Mesothelial cell of epicardium (in vitro differentiated cells): Measurements from ENCODE around the gene CELA2B. TPM values are rescaled to one million over a fixed set of nuclear protein-coding genes. Genes with fewer than 3 reads are reported as not detected.
A peak's percentile ranks its signal among the peaks of the same experiment; 100 is the strongest.
"Not testable (repeated sequence)": the region's sequence is repeated elsewhere in the genome, so short reads cannot be mapped to it uniquely, and the experiment has no call there.

Source experiments
- DNase-seq, 2 experiments: peaks; one replicate each; pipeline ENCODE4 v3.0.0; 2021; ENCODE audit warnings: low spot score in 2 of 2; ENCODE audit not compliant: unreplicated experiment in 2 of 2
- H3K27ac Mint-ChIP-seq: 2 replicates; pipeline ENCODE4 v1.8.0; 2021; ENCODE audit warnings: mixed read lengths
- H3K27me3 Mint-ChIP-seq: 2 replicates; pipeline ENCODE4 v1.8.0; 2021; ENCODE audit warnings: low read depth, mixed read lengths
- H3K36me3 Mint-ChIP-seq: 2 replicates; pipeline ENCODE4 v1.8.0; 2021; ENCODE audit warnings: mixed read lengths
- H3K4me1 Mint-ChIP-seq: 2 replicates; pipeline ENCODE4 v1.8.0; 2021; ENCODE audit warnings: mixed read lengths
- H3K4me3 Mint-ChIP-seq: 2 replicates; pipeline ENCODE4 v1.8.0; 2021; ENCODE audit warnings: mild to moderate bottlenecking, moderate library complexity, mixed read lengths
- H3K9me3 Mint-ChIP-seq: 2 replicates; pipeline ENCODE4 v1.8.0; 2021; ENCODE audit warnings: mixed read lengths
- total RNA-seq: library from RNA; stranded (reverse); gene quantifications from 3 replicates; pipeline ENCODE4 v1.2.1, GENCODE V29; 2021
- TF ChIP-seq, protein P1 (sequence below): fragments of 200-600 bp; sonication (generic); IDR thresholded peaks from one replicate; pipeline ENCODE4 v1.5.0; 2021; ENCODE audit warnings: antibody characterized with exemption; ENCODE audit not compliant: unreplicated experiment

The CELA2B gene
- total RNA-seq, 1 donor from 2014 or later: not detected

DNA sequence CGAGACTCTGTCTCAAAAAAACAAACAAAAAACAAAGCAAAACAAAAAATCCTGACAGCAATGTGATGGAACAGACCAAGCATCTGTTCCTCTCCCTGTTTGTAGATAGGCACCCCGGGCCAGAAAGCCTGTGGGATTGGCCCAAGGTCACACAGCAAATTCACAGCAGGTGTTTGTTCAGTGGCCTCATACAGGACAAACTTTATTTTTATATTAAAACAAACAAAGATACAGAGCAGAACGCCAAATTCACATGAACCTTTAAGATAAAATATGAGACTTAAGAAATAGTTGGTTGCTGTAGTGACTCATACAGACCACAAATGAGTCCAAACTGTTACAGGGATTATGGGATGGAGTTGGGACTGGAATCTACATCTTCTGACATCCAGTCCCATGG is 21.6 kb upstream of the CELA2B start:
- TF ChIP-seq, protein P1, sequence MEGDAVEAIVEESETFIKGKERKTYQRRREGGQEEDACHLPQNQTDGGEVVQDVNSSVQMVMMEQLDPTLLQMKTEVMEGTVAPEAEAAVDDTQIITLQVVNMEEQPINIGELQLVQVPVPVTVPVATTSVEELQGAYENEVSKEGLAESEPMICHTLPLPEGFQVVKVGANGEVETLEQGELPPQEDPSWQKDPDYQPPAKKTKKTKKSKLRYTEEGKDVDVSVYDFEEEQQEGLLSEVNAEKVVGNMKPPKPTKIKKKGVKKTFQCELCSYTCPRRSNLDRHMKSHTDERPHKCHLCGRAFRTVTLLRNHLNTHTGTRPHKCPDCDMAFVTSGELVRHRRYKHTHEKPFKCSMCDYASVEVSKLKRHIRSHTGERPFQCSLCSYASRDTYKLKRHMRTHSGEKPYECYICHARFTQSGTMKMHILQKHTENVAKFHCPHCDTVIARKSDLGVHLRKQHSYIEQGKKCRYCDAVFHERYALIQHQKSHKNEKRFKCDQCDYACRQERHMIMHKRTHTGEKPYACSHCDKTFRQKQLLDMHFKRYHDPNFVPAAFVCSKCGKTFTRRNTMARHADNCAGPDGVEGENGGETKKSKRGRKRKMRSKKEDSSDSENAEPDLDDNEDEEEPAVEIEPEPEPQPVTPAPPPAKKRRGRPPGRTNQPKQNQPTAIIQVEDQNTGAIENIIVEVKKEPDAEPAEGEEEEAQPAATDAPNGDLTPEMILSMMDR: no peak
- H3K36me3 Mint-ChIP-seq: no peaks in the 10 kb centered on the region
- DNase-seq: no peak
- no peak overlapping the region for H3K4me3 Mint-ChIP-seq
- H3K9me3 Mint-ChIP-seq: peaks cover 6% of the 10 kb centered on the region
- no peak overlapping the region for H3K27ac Mint-ChIP-seq
- H3K4me1 Mint-ChIP-seq: peaks cover 13% of the 10 kb centered on the region
- no peaks in the 10 kb centered on the region for H3K27me3 Mint-ChIP-seq

DNA sequence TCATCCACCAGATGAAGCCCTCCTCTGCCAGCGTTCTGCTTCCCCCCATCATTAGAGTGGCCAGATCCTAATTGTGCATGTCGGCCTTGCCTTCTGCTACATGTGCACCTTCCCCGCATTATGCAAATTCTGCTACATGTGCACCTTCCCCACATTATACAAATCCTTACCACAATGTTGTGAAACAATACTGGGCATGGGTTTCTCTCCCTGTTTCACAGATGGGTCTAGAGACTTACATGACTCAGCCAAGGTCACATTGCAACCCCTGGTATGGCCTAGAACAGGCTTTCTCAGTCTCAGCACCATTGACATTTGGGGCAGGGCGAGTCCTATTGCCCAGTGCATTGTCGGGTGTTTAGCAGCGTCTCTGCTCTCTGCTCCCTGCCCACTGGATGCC is 20.4 kb upstream of the CELA2B start:
- H3K27me3 Mint-ChIP-seq: peaks cover 2% of the 10 kb centered on the region
- H3K4me3 Mint-ChIP-seq: no peak overlapping the region
- peaks cover 22% of the 10 kb centered on the region for H3K4me1 Mint-ChIP-seq
- peaks cover 6% of the 10 kb centered on the region for H3K9me3 Mint-ChIP-seq
- H3K36me3 Mint-ChIP-seq: no peaks in the 10 kb centered on the region
- DNase-seq: no peak
- TF ChIP-seq, protein P1: no peak
- H3K27ac Mint-ChIP-seq: no peak overlapping the region

DNA sequence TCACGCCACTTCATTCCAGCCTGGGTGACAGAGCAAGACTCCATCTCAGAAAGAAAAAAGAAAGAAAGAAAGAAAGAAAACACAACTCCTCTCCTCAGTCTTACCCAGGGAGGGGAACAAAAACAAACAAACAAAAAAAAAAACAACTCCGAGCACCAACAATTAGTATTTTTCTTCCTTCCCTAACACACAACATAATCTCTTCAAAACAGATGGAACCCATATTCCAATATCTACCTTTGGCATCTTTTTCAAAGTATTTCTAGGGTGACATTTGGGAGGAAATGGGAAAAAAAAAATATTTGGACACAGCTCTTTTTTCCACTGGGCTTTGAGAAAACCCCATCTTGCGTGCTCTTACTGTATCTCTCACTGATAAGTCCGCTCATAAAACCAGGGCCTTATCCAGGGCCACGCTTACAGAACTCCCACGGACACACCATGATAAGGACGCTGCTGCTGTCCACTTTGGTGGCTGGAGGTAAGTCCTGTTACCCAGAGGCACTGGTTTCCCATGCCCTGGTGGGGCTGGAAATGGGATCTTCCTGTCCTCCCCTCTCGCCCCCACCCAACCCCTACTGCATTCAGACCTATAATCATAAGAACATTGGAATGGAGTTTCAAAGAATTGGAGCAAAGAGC is 19.5 kb upstream of the CELA2B start, which contains the start of gene CELA2A:
Gene CELA2A, plus strand, starts transcription at position 420 of the 642 bp plus-strand sequence. Its CDS starts 22 bp downstream, at position 442.
- no peak for DNase-seq
- H3K4me3 Mint-ChIP-seq: no peak within 1 kb of the TSS
- H3K27ac Mint-ChIP-seq: no peak within 1 kb of the TSS
- no peaks in the 10 kb centered on the region for H3K36me3 Mint-ChIP-seq
- TF ChIP-seq, protein P1: no peak
- peaks cover 2% of the 10 kb centered on the region for H3K27me3 Mint-ChIP-seq
- peaks cover 22% of the 10 kb centered on the region for H3K4me1 Mint-ChIP-seq
- H3K9me3 Mint-ChIP-seq: no peaks in the 10 kb centered on the region

DNA sequence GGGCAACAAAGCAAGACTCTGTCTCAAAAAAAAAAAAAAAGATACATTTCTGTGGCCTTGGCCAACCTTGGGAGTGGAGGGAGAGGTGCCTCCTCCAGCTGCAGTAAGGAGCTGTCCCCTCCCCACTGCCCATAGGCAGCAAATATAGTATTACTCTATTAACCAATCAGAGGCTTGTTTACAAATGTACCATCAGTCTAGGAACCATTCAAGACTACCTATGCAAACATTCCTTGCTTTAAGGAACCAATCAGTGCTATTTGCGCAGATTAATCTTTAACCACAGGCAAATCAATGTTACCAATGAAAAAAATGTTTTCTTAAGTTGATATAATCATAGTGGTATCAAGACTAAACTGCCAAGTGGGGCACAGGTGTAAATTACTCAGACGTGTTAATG is 18.3 kb upstream of the CELA2B start:
- H3K27me3 Mint-ChIP-seq: peaks cover 2% of the 10 kb centered on the region
- TF ChIP-seq, protein P1: no peak
- no peak overlapping the region for H3K4me3 Mint-ChIP-seq

DNA sequence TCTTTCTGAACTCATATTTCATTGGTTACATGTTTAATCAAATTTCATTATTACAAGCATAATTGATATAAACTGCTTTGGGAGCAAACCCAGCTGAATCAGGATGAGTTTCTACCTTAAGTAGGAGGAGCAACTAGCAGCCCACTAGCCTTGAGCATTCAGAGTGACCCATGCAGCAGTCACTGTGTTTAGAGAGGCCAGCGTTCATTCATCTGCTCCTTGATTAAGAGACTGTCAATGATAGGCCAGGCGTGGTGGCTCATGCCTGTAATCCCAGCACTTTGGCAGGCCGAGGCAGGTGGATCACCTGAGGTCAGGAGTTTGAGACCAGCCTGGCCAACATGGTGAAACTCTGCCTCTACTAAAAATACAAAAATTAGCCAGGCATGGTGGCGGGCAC is 17.5 kb upstream of the CELA2B start:
- DNase-seq, H3K9me3 Mint-ChIP-seq, H3K36me3 Mint-ChIP-seq, H3K4me3 Mint-ChIP-seq, H3K27me3 Mint-ChIP-seq: not testable (repeated sequence)
- Mint-ChIP-seq H3K27ac (peak overlapping the region; percentile 24), H3K4me1 (peaks cover 25% of the 10 kb centered on the region)

More for the DNA sequence above, 18.3 kb upstream of the CELA2B start:
- Mint-ChIP-seq H3K27ac (no peak overlapping the region), H3K4me1 (peaks cover 22% of the 10 kb centered on the region), H3K36me3 (no peaks in the 10 kb centered on the region), H3K9me3 (no peaks in the 10 kb centered on the region)
- DNase-seq: no peak

- Mint-ChIP-seq H3K36me3 (no peaks in the 10 kb centered on the region), H3K27ac (no peak overlapping the region), H3K27me3 (peaks cover 5% of the 10 kb centered on the region), H3K4me3 (no peak overlapping the region), H3K9me3 (no peaks in the 10 kb centered on the region), H3K4me1 (peaks cover 25% of the 10 kb centered on the region)
- DNase-seq: no peak
- TF ChIP-seq, protein P1: no peak
Observed at GRCh38 chr1:15459771-15460707, 15.9 kb upstream of the CELA2B start.
